ENCODE results near the gene SUPT3H. TPM values are rescaled to one million over a fixed set of nuclear protein-coding genes. Genes with fewer than 3 reads are reported as not detected.

SUPT3H gene
- total RNA-seq, 1 experiment from 2014 or later: 15.8 TPM

DNA sequence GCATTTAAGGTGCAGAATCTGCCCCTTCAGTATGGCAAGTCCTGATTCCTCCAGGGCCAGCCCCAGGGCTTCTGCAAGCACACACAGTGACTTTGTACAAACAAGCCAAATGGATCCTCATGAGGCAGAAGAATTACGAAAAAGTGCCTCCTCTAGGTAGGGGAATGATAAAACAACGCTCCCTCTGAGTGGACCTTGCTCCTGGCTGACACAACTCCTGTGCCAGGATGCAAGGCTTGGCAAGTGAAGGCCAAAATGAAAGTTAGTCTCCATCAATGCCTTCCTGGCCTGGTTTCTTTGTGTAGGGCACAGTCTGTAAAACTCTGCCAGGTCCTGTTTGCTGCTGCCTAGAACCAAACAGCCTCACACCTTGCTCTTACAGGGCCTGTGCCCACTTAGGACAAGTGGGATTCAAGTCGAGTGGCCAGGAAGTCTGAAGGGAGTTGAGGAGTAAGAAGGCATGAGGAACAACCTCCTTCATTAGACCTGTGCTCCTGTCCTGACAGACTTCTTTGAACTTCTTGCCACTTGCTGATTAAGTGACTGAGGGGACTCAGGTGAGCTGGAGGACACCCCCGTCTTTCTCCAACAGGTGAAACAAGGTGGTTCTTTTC, 573.1 kb downstream of the SUPT3H start:
- peaks cover 26% of the 10 kb centered on the region for H3K4me1 ChIP-seq

DNA sequence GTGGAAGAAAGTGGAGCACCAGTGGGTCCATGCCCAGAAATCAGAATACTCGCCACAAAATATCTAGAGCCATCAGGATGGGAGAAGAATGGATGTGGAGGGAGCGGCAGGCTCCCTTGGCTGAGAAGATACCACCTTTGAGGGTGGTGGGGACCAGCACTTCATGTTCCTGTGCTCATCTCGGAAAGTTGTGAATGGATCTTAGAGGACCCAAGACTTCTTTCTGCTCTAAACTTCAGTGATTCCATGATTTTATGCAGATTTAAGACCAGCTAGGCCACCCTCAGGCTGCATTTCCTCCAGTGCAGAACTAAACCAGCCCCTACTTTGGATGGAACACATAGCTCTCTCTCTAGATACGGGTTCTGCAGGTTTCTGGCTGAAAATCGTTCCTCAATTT, 573.7 kb downstream of the SUPT3H start:
- no peak overlapping the region for H3K27ac ChIP-seq
- no peaks in the 10 kb centered on the region; the same call in 1 of the 2 replicates for H3K9me3 ChIP-seq (replicated peaks)
- no peaks in the 10 kb centered on the region for H3K27me3 ChIP-seq
- no peaks in the 10 kb centered on the region for H3K36me3 ChIP-seq
- peaks cover 32% of the 10 kb centered on the region for H3K4me1 ChIP-seq
- no peak overlapping the region for H3K4me3 ChIP-seq
- no peak for DNase-seq

More for the DNA sequence above, 573.1 kb downstream of the SUPT3H start:
- DNase-seq: no peak
- Histone ChIP-seq H3K27ac (no peak overlapping the region), H3K36me3 (no peaks in the 10 kb centered on the region), H3K9me3 (replicated peaks) (no peaks in the 10 kb centered on the region; the same call in 1 of the 2 replicates), H3K4me3 (no peak overlapping the region), H3K27me3 (no peaks in the 10 kb centered on the region)

DNA sequence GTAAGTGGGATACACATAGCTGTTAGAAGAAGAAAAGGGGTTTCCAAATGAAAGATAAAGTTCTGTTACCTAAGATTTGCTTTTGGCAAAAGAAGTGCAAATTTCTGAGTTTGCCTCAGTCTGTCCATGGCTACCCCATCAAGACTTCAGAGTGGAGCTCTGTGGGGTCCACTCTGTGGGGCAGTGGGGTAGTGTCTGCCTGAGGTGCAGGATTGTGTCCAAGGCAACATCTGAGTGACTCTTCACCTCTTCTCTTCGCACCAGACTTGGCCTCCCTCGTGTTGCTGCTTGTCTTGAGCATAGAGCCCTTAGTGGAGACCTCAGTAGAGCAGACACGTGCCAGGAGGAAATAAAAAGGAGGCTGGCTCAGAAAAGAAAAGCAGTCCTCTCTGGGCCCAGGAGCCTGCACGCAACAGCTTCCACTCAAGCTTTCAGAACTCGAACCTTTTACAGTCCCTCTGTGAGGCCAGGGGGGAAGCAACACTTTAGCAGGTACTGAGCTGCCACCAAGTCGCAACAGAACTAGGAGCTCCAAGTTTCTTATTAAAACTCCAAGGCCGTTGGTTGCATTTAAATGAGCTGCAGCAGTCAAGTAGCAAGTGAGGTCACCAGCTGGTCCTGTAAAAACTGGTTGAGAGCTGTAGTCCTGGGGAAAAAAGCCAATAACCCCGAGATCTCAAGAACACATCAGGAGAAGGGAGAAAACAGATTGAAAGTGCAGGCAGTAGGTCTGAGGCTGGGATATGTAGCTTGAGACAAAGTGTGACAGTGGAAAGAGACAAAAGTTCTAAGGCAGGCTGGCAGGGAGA, 576.7 kb downstream of the SUPT3H start:
- H3K27me3 ChIP-seq: no peaks in the 10 kb centered on the region
- peak; percentile 18 to 42 for DNase-seq
- H3K9me3 ChIP-seq (replicated peaks): no peaks in the 10 kb centered on the region
- peak overlapping the region; percentile 40 for H3K27ac ChIP-seq
- H3K4me1 ChIP-seq: peaks cover 32% of the 10 kb centered on the region
- H3K4me3 ChIP-seq: no peak overlapping the region
- H3K36me3 ChIP-seq: no peaks in the 10 kb centered on the region

DNA sequence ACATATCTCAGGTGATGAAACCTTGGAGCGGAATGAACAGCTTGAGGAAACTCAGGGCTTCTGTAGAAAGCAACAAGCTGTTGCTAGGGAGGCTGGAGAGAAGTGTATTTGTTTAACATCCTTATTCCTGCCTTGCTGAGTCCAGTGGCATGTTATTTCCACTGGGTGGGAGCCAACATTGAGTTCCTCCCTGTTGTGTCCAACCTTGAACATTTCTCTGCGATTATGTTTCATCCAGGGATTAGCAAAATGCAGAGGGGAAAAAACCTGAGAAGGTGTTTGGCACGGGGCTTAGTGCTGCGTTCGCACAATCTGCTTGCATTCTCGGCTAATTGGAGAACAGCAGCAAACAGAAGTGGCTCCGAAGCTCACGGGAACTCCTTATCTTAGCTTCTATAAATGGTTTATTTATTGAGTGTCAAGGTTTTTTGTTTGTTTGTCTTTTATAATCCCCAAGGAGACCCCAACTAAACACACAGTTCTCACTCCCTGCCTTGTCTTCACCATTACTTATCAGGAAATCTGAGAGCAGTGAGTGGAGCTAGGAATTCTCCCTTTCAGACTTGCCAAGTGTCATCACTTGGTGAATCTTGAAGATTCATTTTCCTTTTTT, 577.5 kb downstream of the SUPT3H start:
- H3K36me3 ChIP-seq: no peaks in the 10 kb centered on the region
- DNase-seq: peak; percentile 78 to 87
- peaks cover 29% of the 10 kb centered on the region for H3K4me1 ChIP-seq
- no peaks in the 10 kb centered on the region for H3K27me3 ChIP-seq
- no peaks in the 10 kb centered on the region for H3K9me3 ChIP-seq (replicated peaks)
- H3K4me3 ChIP-seq: peak overlapping the region; percentile 8; the same call in 1 of the 2 replicates
- peak overlapping the region; percentile 40 for H3K27ac ChIP-seq

DNA sequence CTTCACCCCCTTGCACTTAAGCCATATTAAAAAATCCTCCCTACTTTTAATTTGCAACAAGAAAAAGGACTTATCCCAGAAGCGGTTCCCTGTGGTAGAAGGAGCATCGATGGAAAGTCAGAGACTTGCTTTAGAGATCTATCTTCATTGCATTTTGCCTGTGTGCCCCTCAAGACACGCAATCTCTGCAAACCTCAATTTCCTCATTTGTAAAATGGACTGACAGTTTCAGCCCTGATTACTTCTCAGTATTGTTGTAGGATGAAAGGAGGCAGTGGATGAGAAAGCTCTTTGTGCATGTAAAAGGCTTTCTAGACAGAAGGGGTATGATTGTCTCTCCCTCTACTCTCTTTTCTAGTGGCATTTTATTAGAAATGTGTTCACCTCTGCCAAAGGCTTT, 580.0 kb downstream of the SUPT3H start:
- H3K27me3 ChIP-seq: no peaks in the 10 kb centered on the region
- no peak overlapping the region for H3K27ac ChIP-seq
- no peaks in the 10 kb centered on the region for H3K36me3 ChIP-seq
- no peak overlapping the region for H3K4me3 ChIP-seq
- no peak for DNase-seq
- no peaks in the 10 kb centered on the region for H3K9me3 ChIP-seq (replicated peaks)
- H3K4me1 ChIP-seq: peaks cover 26% of the 10 kb centered on the region

DNA sequence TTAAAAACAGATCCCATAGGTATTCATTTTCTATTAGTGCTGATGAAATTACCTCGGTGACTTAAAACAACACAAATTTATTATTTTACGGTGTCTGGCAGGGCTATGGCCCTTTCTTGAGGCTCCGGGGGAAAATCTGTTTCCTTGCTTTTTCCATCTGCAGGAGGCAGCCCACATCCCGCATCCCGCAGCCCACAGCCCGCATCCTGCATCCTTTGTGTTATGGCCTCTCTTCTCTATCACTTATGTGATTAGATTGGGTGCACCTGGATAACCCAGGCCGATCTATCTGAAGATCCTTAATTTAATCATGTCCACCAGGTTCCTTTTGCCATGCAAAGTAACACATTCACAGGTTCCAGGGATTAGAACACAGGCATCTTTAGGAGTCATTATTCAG, 582.4 kb downstream of the SUPT3H start:
- H3K27ac ChIP-seq: no peak overlapping the region
- DNase-seq: no peak
- H3K4me3 ChIP-seq: no peak overlapping the region
- H3K36me3 ChIP-seq: no peaks in the 10 kb centered on the region
- peaks cover 10% of the 10 kb centered on the region; the same call in 1 of the 2 replicates for H3K4me1 ChIP-seq
- H3K9me3 ChIP-seq (replicated peaks): no peaks in the 10 kb centered on the region
- no peaks in the 10 kb centered on the region for H3K27me3 ChIP-seq

DNA sequence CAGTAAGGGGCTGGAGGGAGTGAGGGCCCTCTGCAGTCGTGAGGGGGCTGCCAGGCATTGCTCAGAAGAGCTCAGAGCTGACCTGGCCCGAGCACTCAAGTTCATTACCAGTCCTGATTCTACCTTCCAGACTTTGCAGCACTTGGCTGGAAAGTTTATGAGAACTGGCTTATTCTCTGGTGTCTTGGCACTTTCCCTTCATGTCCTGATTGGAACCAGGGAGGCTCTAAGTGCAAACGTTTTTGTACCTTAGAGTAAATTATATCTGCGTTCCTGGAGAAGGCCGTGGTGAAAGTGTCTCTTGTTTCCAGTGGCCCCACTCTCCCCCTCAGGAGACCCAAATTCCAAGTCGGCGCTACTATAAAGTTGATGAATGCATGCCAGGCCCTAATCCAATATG, 587.9 kb downstream of the SUPT3H start:
- DNase-seq: no peak
- no peaks in the 10 kb centered on the region for H3K4me1 ChIP-seq

DNA sequence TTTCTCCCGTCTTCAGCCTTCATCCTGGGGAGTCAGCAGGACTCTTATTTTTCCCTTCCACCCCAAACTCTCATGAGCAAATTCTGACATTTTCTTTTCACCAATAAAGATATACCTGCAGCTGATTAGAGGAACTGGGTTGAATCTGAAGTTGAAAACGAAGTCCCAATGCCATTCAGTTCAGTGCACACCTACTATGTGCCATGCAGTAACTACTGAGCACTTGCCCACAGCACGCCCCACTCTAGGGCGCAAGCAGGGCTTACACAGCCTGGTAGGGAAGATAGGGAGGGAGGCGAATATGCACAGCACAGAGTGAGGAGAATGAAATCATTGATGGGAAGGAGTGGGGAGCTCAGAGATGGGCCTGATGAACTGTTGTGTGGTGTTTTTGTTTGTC, 588.7 kb downstream of the SUPT3H start:
- H3K27ac ChIP-seq: no peak overlapping the region
- H3K4me3 ChIP-seq: no peak overlapping the region
- H3K4me1 ChIP-seq: no peaks in the 10 kb centered on the region
- H3K9me3 ChIP-seq (replicated peaks): peaks cover 7% of the 10 kb centered on the region
- no peaks in the 10 kb centered on the region for H3K36me3 ChIP-seq
- DNase-seq: no peak
- H3K27me3 ChIP-seq: no peaks in the 10 kb centered on the region

More for the DNA sequence above, 587.9 kb downstream of the SUPT3H start:
- Histone ChIP-seq H3K36me3 (no peaks in the 10 kb centered on the region), H3K9me3 (replicated peaks) (peaks cover 2% of the 10 kb centered on the region; the same call in 1 of the 2 replicates), H3K27ac (no peak overlapping the region), H3K27me3 (no peaks in the 10 kb centered on the region), H3K4me3 (no peak overlapping the region)

DNA sequence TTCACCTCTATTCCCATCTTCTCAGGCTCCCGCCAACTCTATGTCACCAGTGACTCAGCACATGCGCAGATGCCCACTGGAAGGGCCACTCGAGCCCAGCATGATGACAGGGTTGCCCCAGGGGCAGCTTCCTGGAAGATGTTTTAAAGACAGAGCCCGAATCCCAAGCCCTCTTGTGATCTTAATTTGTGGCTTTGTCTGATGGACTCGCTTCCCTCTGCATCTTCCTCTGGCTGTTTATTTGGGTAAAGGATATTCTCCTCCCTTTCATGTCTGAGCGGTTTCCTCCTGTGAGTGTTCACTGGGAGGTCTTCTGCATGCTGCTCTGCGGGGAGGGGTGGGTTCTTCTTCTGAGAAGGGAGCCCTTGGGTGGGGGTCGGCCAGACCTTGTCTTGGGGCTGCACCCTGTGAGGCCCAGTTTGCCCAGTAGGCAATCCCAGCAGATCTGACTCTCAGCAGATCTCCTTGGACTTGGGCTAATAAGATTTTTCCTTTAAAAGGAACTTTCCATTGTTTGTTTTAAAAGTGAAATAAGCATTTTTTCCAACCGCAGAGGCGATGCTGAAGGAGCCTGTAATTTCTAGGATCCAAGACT, 589.2 kb downstream of the SUPT3H start:
- Histone ChIP-seq H3K4me3 (no peak overlapping the region), H3K9me3 (replicated peaks) (peaks cover 7% of the 10 kb centered on the region), H3K36me3 (no peaks in the 10 kb centered on the region), H3K4me1 (no peaks in the 10 kb centered on the region), H3K27ac (no peak overlapping the region), H3K27me3 (no peaks in the 10 kb centered on the region)
- DNase-seq: no peak

DNA sequence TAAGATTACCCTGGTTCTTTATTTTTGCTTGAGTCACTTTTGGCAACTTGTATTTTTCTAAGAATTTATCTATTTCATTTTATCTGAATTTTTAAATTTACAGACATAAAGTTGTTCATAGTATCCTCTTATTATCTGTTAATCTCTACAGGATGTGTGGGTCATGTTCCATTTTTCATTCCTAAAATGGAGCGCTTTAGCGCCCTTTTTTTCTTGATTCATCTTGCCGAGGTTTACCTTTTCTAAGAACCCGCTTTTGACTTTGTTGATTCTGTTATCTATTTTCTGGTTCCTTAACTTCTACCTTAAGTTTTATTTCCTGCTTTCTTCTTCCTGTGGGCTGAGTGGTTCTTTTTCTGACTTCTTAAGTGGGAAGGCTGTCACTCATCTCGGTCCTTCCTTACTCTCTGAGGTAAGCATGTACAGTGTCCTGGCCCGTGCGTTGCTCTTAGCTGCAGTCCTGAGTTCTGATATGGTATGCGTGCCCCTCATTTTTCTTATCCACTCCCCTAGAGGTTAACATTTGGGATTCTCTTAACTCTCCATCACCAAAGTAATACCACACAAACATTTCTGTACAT, 590.4 kb downstream of the SUPT3H start:
- Histone ChIP-seq H3K27me3 (no peaks in the 10 kb centered on the region), H3K27ac (no peak overlapping the region), H3K9me3 (replicated peaks) (peaks cover 7% of the 10 kb centered on the region), H3K4me1 (no peaks in the 10 kb centered on the region), H3K4me3 (no peak overlapping the region), H3K36me3 (no peaks in the 10 kb centered on the region)
- DNase-seq: no peak

DNA sequence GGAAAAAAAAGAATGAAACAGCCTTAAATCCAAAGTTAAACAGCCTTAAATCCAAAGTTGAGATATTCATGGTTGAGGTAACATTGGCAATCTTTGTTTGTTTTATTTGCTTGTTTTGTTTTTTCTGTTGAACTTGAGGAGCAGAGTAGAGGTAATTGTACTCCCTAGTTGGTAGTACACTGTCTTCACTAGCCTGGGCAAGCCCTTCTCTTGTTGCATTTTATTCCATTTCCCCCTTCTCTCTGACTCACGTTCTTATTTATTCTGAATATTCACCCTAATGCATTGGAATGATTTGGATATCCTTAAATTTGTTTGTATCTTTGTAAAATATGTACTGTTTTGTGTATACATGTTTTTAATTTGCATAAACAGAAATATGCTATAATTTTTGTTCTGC, 592.6 kb downstream of the SUPT3H start:
- Histone ChIP-seq H3K4me1 (peaks cover 3% of the 10 kb centered on the region; the same call in 1 of the 2 replicates), H3K27ac (no peak overlapping the region), H3K27me3 (no peaks in the 10 kb centered on the region), H3K36me3 (no peaks in the 10 kb centered on the region), H3K4me3 (no peak overlapping the region), H3K9me3 (replicated peaks) (peaks cover 7% of the 10 kb centered on the region)
- DNase-seq: no peak

DNA sequence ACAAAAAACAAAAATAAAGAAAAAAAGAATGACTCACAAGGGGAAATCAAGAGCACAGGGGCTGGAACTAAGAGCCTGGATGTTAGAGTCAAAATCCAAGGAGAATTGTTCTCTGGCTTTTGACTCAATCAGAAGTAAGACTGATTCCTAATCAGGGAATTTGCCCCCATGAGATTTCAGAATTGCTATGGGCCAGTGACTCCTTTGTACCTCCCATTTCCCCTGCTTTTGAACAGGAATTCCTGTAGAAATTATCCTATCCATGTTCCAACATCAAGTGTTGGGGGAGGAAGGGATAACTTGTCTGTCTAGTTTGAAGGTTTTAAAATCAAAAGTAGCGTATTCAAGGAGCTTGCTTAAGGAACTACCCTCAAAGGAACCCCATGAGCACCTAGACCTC, 593.5 kb downstream of the SUPT3H start:
- no peaks in the 10 kb centered on the region for H3K27me3 ChIP-seq
- no peak overlapping the region for H3K4me3 ChIP-seq

DNA sequence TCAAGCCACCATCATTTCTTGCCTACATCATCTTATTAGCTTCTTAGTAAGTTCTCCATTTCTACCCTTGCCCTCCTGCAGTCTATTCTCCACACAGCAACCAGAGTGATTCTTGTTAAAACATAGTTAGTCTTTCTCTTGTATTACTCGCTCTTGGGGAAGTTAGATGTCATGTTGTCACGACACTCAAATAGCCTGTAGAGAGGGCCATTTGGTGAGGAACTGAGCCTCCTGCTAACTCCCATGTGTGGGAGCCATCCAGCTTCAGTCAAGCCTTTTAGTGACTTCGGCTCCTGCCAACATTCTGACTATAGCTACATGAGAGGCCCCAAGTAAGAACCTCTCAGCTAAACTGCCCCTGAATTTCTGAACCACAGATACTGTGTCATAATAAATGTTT, 594.8 kb downstream of the SUPT3H start:
- Histone ChIP-seq H3K27me3 (no peaks in the 10 kb centered on the region), H3K36me3 (no peaks in the 10 kb centered on the region), H3K27ac (no peak overlapping the region), H3K4me3 (no peak overlapping the region), H3K9me3 (replicated peaks) (peaks cover 7% of the 10 kb centered on the region), H3K4me1 (peaks cover 3% of the 10 kb centered on the region; the same call in 1 of the 2 replicates)
- no peak for DNase-seq

More for the DNA sequence above, 593.5 kb downstream of the SUPT3H start:
- H3K36me3 ChIP-seq: no peaks in the 10 kb centered on the region
- peaks cover 3% of the 10 kb centered on the region; the same call in 1 of the 2 replicates for H3K4me1 ChIP-seq
- H3K27ac ChIP-seq: no peak overlapping the region
- peaks cover 7% of the 10 kb centered on the region for H3K9me3 ChIP-seq (replicated peaks)
- DNase-seq: no peak

DNA sequence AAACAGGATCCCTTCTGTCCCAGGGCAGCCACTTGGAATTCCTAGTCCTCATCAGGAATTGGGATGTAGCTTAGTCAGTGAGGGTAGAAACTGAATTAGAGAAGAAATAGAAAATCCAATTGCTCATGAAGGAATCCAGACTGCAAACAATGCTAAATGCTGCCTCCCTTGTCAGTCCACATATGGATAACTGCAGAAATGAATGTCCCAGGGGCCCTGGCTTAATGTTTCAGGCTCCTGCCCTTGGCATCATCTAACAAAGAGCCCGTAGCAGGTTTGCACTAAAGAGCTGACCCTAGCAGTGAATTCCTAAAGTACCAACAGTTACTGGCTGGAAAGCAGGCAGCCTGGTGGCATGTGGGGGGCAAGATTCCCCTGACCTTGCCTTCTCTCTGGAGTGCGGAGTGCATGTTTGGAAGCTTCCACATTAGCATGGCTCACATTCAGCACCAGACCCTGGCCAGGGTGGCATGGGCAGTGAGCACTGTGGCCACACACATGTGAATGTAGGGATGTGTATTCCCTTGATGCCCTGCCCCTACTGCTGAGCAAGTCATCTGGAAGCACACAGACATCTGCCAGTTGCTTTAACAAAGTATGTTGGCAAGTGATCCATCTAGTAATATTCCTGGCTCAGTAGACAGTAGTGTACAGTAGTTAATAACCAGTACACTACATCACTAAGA, 595.7 kb downstream of the SUPT3H start:
- DNase-seq: no peak
- no peak overlapping the region for H3K27ac ChIP-seq

More for the DNA sequence above, 595.7 kb downstream of the SUPT3H start:
- Histone ChIP-seq H3K27me3 (no peaks in the 10 kb centered on the region), H3K9me3 (replicated peaks) (peaks cover 7% of the 10 kb centered on the region), H3K4me1 (peaks cover 3% of the 10 kb centered on the region; the same call in 1 of the 2 replicates), H3K36me3 (no peaks in the 10 kb centered on the region), H3K4me3 (no peak overlapping the region)
